H1 (cell line): ENCODE measurements around the gene LMNA. TPM values are rescaled to one million over a fixed set of nuclear protein-coding genes. Genes with fewer than 3 reads are reported as not detected.

Experiments used
- CHD2 ChIP-seq: IDR thresholded peaks from 2 replicates; pipeline ENCODE4 v1.6.1; 2012; ENCODE audit warnings: low read length, improper control_type of control experiment
- SIN3A ChIP-seq, 2 experiments: IDR thresholded peaks in 1 of 2; conservative IDR thresholded peaks in 1 of 2; 2 replicates each; pipeline ENCODE4 v1.6.1; 2011 to 2012; ENCODE audit warnings: low read length in 2 of 2, improper control_type of control experiment in 1 of 2, low read depth in 1 of 2, mild to moderate bottlenecking in 1 of 2
- ZNF274 ChIP-seq: IDR thresholded peaks from 2 replicates; pipeline ENCODE4 v1.7.0; 2012; ENCODE audit warnings: low read length, borderline replicate concordance; ENCODE audit errors: extremely low read depth
- polyA plus RNA-seq, 7 experiments: library from polyadenylated mRNA; depleted of rRNA in 3 of 7; stranded (reverse) in 5 of 7; unstranded in 2 of 7; fragments of >200 nt in 5 of 7; fragments of 200-250 nt in 2 of 7; gene quantifications; 1 replicate in 5 of 7; 2 replicates in 1 of 7; 4 replicates in 1 of 7; pipeline versions ENCODE4 v1.2.1 to v1.2.3, GENCODE V29; 2011 to 2013; ENCODE audit warnings: missing spikeins in 2 of 7, mixed read lengths in 2 of 7
- total RNA-seq: library from RNA; stranded (reverse); fragmentation: NEBNext Ultra II Directional; extraction: Animal tissue kit (Norgen Biotek cat#: 25700); gene quantifications from 2 replicates; pipeline ENCODE4 v1.2.1, GENCODE V29; 2021

The LMNA gene
- total and polyA plus RNA-seq, 2 of the 8 experiments (the other 6 are each of a cell fraction or from before 2014, with no cell fraction given), result 25.8 to 46.8 TPM

GRCh38 chr1:156065212-156065611, 49.3 kb upstream of the LMNA start (continued):
- no peak for TF ChIP-seq SIN3A (conservative IDR thresholded peaks at IDR 0.05 in 1 of 2, IDR thresholded peaks at IDR 0.05 in 1 of 2; ENCODE audit: low read depth in 1 of 2, low read length in 2 of 2)
- TF ChIP-seq CHD2, result no peak
- TF ChIP-seq ZNF274, result no peak
